Stimulated activated naive CD8-positive, alpha-beta T cell treated with anti-CD3 and anti-CD28 coated beads, Interleukin-15, amount 100 ng/mL, for 72 hours (primary cell): ENCODE data around the gene STPG4.
A peak's percentile ranks its signal among the peaks of the same experiment; 100 is the strongest.
"Not testable (repeated sequence)": the region's sequence is repeated elsewhere in the genome, so short reads cannot be mapped to it uniquely, and the experiment has no call there.

Source experiments
- ATAC-seq: fragments of 150-1000 bp; cut with Tn5 transposase; 2 replicates; pipeline ENCODE4 v1.10.0; 2021; ENCODE audit warnings: mild to moderate bottlenecking, moderate library complexity
- DNase-seq, 2 donors: peaks; one replicate each; pipeline ENCODE4 v3.0.0; 2021 to 2022
- H3K27ac Mint-ChIP-seq, 2 donors: one replicate each; pipeline ENCODE4 v1.8.0; 2022; ENCODE audit warnings: mild to moderate bottlenecking in 2 of 2, mixed read lengths in 2 of 2, moderate library complexity in 2 of 2
- H3K27me3 Mint-ChIP-seq: one replicate; pipeline ENCODE4 v1.8.0; 2022; ENCODE audit warnings: mixed read lengths
- H3K4me1 Mint-ChIP-seq: one replicate; pipeline ENCODE4 v1.8.0; 2022; ENCODE audit warnings: mild to moderate bottlenecking, mixed read lengths
- H3K4me3 Mint-ChIP-seq, 2 donors: one replicate each; pipeline ENCODE4 v1.8.0; 2022; ENCODE audit warnings: mild to moderate bottlenecking in 2 of 2, mixed read lengths in 2 of 2, moderate library complexity in 1 of 2
- H3K9me3 Mint-ChIP-seq, 2 donors: one replicate each; pipeline ENCODE4 v1.8.0; 2022; ENCODE audit warnings: mixed read lengths in 2 of 2

Gene STPG4

GRCh38 chr2:47155091-47155876, at the start of gene STPG4:
STPG4 (minus strand) TSS chr2:47155308; CDS start chr2:47155251, 57 bp downstream.
- no peaks in the 10 kb centered on the region for H3K9me3 Mint-ChIP-seq
- H3K27ac Mint-ChIP-seq = peak within 1 kb of the TSS; percentile 51 to 68
- no peak for DNase-seq
- peak; percentile 71 for ATAC-seq
- no peak within 1 kb of the TSS for H3K4me3 Mint-ChIP-seq
- peaks cover 19% of the 10 kb centered on the region for H3K4me1 Mint-ChIP-seq
- H3K27me3 Mint-ChIP-seq = no peaks in the 10 kb centered on the region

GRCh38 chr2:47204691-47205090, 49.6 kb upstream of the STPG4 start:
- Mint-ChIP-seq H3K4me3 (no peak overlapping the region), H3K27me3 (peaks cover 7% of the 10 kb centered on the region), H3K27ac (no peak overlapping the region), H3K4me1 (no peaks in the 10 kb centered on the region), H3K9me3 (peaks cover 8 to 10% of the 10 kb centered on the region in 2 donors)
- ATAC-seq = no peak
- no peak for DNase-seq

- peaks cover 8 to 10% of the 10 kb centered on the region in 2 donors for H3K9me3 Mint-ChIP-seq
- no peak overlapping the region for H3K27ac Mint-ChIP-seq
- DNase-seq = no peak
- ATAC-seq = no peak
- no peaks in the 10 kb centered on the region for H3K4me1 Mint-ChIP-seq
- no peak overlapping the region for H3K4me3 Mint-ChIP-seq
- H3K27me3 Mint-ChIP-seq = peaks cover 5% of the 10 kb centered on the region
Measured at GRCh38 chr2:47203995-47204394, 48.9 kb upstream of the STPG4 start.

- no peak for DNase-seq
- H3K4me3 Mint-ChIP-seq = no peak overlapping the region
- no peaks in the 10 kb centered on the region for H3K27me3 Mint-ChIP-seq
- no peak overlapping the region for H3K27ac Mint-ChIP-seq
- H3K4me1 Mint-ChIP-seq = no peaks in the 10 kb centered on the region
- peaks cover 8 to 10% of the 10 kb centered on the region in 2 donors for H3K9me3 Mint-ChIP-seq
- ATAC-seq = no peak
Measured at GRCh38 chr2:47201224-47201623, 46.1 kb upstream of the STPG4 start.

- H3K27ac Mint-ChIP-seq = no peak overlapping the region
- ATAC-seq (no peak), DNase-seq (no peak)
- peaks cover 6% of the 10 kb centered on the region for H3K27me3 Mint-ChIP-seq
- peaks cover 0 to 2% of the 10 kb centered on the region in 2 donors for H3K9me3 Mint-ChIP-seq
- H3K4me3 Mint-ChIP-seq = no peak overlapping the region
- H3K4me1 Mint-ChIP-seq = no peaks in the 10 kb centered on the region
Measured at GRCh38 chr2:47198985-47199451, 43.9 kb upstream of the STPG4 start.

- no peak for ATAC-seq
- DNase-seq = no peak
- Mint-ChIP-seq H3K27ac (no peak overlapping the region), H3K4me1 (no peaks in the 10 kb centered on the region), H3K9me3 (no peaks in the 10 kb centered on the region), H3K27me3 (peaks cover 20% of the 10 kb centered on the region), H3K4me3 (no peak overlapping the region)
Measured at GRCh38 chr2:47196499-47196898, 41.4 kb upstream of the STPG4 start.

GRCh38 chr2:47196046-47196445, 40.9 kb upstream of the STPG4 start:
- peaks cover 20% of the 10 kb centered on the region for H3K27me3 Mint-ChIP-seq
- no peak for DNase-seq
- H3K4me1 Mint-ChIP-seq = no peaks in the 10 kb centered on the region
- ATAC-seq = no peak
- no peak overlapping the region for H3K27ac Mint-ChIP-seq
- no peak overlapping the region for H3K4me3 Mint-ChIP-seq
- H3K9me3 Mint-ChIP-seq = no peaks in the 10 kb centered on the region

GRCh38 chr2:47195148-47195547, 40.0 kb upstream of the STPG4 start:
- Mint-ChIP-seq H3K27me3 (peaks cover 20% of the 10 kb centered on the region), H3K4me3 (no peak overlapping the region), H3K4me1 (no peaks in the 10 kb centered on the region), H3K9me3 (no peaks in the 10 kb centered on the region), H3K27ac (no peak overlapping the region)
- ATAC-seq (peak; percentile 50), DNase-seq (no peak)

DNA sequence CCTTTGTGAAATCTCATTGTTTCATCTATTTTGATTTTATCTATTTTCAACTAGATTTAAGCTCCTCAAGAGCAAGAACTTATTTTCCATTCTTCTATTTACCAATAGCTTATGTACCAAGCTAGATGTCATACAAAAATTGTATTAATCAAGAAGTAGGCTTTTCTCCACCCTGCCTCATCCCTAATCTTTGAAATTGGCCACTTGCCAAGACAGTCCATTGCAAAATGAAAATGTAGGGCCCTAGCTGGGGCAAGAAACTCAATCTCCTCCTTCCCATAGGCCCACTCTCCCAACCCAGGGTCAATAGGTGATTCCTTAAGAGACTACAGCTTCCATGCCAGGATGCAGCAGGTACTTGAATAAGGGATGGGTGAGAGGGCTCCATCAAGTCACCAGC, 39.3 kb upstream of the STPG4 start:
- Mint-ChIP-seq H3K27me3 (peaks cover 20% of the 10 kb centered on the region), H3K4me3 (no peak overlapping the region), H3K27ac (no peak overlapping the region), H3K4me1 (no peaks in the 10 kb centered on the region), H3K9me3 (no peaks in the 10 kb centered on the region)
- DNase-seq = no peak
- no peak for ATAC-seq

DNA sequence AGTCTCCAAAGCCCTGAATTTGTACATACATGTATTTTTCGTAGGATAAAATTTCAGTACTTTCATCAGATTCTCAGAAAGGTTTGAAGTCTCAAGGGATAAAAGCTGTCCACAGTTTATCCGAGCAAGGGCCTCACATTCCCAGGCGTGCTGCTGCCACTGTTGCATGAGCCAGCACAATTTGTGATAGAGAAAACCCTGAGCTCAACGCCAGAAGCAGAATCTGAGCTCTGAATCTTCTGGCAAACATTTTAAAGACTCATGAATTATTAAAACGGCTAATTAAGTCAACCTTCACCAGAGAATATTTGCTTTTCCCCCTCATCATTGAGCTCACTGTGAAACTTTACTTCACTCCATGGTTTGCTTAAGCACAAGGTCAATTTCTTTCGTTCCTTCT, 38.5 kb upstream of the STPG4 start:
- H3K4me3 Mint-ChIP-seq = no peak overlapping the region
- no peaks in the 10 kb centered on the region for H3K4me1 Mint-ChIP-seq
- H3K27ac Mint-ChIP-seq = no peak overlapping the region
- ATAC-seq (no peak), DNase-seq (no peak)
- peaks cover 20% of the 10 kb centered on the region for H3K27me3 Mint-ChIP-seq
- no peaks in the 10 kb centered on the region for H3K9me3 Mint-ChIP-seq

DNA sequence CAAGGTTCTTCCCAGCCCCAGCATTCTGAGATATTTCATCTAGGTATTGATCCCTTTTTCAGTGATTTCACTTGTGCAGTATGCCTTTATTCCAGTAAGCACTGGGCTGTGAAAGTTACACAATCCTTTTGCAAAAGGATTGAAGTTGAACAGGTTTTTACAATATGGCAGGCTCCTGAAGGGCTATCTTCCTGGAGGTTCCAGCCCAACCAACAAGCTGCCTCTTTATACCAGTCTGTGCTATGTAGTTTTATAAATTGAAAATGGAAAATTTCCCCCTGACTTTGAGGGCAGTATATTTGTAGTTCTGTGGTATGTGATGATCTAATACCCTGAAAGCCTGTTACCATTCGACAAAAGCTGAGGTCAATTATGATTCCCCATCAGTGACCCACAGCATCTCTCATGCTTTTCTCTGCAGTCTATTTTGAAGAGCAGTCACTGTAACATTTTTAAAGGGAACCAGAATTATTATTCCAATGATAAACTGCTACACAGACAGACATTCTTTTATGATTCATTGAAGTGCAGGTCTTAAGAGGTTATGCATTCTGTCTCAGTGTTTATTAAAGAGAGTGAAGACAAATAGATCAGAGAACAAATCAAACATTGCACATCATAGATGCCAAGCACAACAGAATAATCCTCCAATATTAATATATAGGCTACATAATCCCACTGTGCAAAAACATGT, 35.2 kb upstream of the STPG4 start:
- DNase-seq (no peak), ATAC-seq (peak; percentile 71)
- no peaks in the 10 kb centered on the region for H3K4me1 Mint-ChIP-seq
- no peak overlapping the region for H3K27ac Mint-ChIP-seq
- no peaks in the 10 kb centered on the region for H3K9me3 Mint-ChIP-seq
- peaks cover 33% of the 10 kb centered on the region for H3K27me3 Mint-ChIP-seq
- H3K4me3 Mint-ChIP-seq = no peak overlapping the region

GRCh38 chr2:47189635-47190034, 34.5 kb upstream of the STPG4 start:
- no peaks in the 10 kb centered on the region for H3K4me1 Mint-ChIP-seq
- H3K4me3 Mint-ChIP-seq = no peak overlapping the region
- no peak for DNase-seq
- no peak overlapping the region for H3K27ac Mint-ChIP-seq
- no peak for ATAC-seq
- H3K27me3 Mint-ChIP-seq = peaks cover 33% of the 10 kb centered on the region
- no peaks in the 10 kb centered on the region for H3K9me3 Mint-ChIP-seq

DNA sequence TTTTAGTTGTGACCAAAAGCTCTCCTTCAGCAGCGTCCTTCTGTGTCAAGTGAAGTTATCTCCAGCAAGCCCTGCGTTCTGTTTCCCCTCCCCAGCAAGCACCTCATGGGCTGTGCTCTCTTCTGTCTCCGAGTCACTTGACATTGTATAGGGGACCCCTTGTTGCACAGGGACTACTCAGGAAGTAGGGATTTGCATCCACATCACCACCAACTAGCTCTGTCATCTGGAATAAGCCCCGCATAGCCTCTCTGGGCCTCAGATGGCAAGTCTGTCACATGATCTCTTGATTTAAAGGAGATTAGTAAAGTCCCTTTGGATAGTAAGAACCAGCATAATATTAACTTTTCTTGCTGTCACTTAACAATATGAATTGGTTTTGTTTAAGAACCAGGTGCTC, 32.0 kb upstream of the STPG4 start:
- no peak for ATAC-seq
- no peak for DNase-seq
- Mint-ChIP-seq H3K4me3 (no peak overlapping the region), H3K27me3 (peaks cover 14% of the 10 kb centered on the region), H3K4me1 (no peaks in the 10 kb centered on the region), H3K9me3 (no peaks in the 10 kb centered on the region), H3K27ac (no peak overlapping the region)

- Mint-ChIP-seq H3K4me1 (no peaks in the 10 kb centered on the region), H3K9me3 (no peaks in the 10 kb centered on the region), H3K4me3 (no peak overlapping the region), H3K27me3 (peaks cover 14% of the 10 kb centered on the region), H3K27ac (no peak overlapping the region)
- no peak for DNase-seq
- ATAC-seq = no peak
Measured at GRCh38 chr2:47186351-47186750, 31.2 kb upstream of the STPG4 start.

DNA sequence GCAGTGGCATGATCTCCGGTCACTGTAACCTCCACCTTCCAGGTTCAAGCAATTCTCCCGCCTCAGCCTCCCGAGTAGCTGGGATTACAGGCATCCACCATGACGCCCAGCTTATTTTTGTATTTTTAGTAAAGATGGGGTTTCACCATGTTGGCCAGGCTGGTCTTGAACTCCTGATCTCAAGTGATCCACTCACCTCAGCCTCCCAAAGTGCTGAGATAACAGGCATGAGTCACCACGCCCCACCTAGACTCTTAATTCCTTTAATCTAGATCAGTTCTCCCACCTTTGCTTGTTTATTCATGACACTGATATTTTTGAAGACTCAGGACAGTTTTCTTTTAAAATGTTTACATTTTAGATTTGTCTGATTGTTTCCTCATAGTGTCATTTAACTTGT, 30.0 kb upstream of the STPG4 start:
- H3K9me3 Mint-ChIP-seq, H3K4me1 Mint-ChIP-seq, H3K4me3 Mint-ChIP-seq, DNase-seq, ATAC-seq: not testable (repeated sequence)
- Mint-ChIP-seq H3K27me3 (peaks cover 14% of the 10 kb centered on the region), H3K27ac (peak overlapping the region in 1 of 2 donors; percentile 48)

- no peak overlapping the region for H3K4me3 Mint-ChIP-seq
- no peak for DNase-seq
- no peaks in the 10 kb centered on the region for H3K9me3 Mint-ChIP-seq
- H3K4me1 Mint-ChIP-seq = peaks cover 19% of the 10 kb centered on the region
- ATAC-seq = no peak
- peaks cover under 1% of the 10 kb centered on the region for H3K27me3 Mint-ChIP-seq
- H3K27ac Mint-ChIP-seq = no peak overlapping the region
Measured at GRCh38 chr2:47181176-47181575, 26.1 kb upstream of the STPG4 start.
